Frontal cortex (tissue), 4 donors: ENCODE results near the gene INSIG1. TPM values are rescaled to one million over a fixed set of nuclear protein-coding genes. Genes with fewer than 3 reads are reported as not detected.

ENCODE experiments used
- DNase-seq, 2 donors: peaks; one replicate each; pipeline ENCODE4 v3.0.0; 2012; ENCODE audit warnings: low spot score in 2 of 2
- FAIRE-seq: peaks from 2 replicates; lab custom pipeline; 2012; peaks lifted over from hg19 to GRCh38; lab: Jason Lieb, UNC
- total RNA-seq: library from RNA; depleted of rRNA; stranded (reverse); fragments of >200 nt; gene quantifications from one replicate; pipeline ENCODE4 v1.2.3, GENCODE V29; 2014
- donor health status: control.
- donor health status: control.
- donor health status: control.

Gene INSIG1
- total RNA-seq, 1 donor from 2014 or later, result 105 TPM

- FAIRE-seq (no peak), DNase-seq (peak in 1 of 2 donors; percentile 22)
Observed at GRCh38 chr7:155343150-155343549, 45.5 kb downstream of the INSIG1 start.

- DNase-seq, result peak in 1 of 2 donors; percentile 15
- no peak for FAIRE-seq
Observed at GRCh38 chr7:155343661-155344121, 46.0 kb downstream of the INSIG1 start.

- FAIRE-seq, result no peak
- no peak for DNase-seq
Observed at GRCh38 chr7:155344270-155344617, 46.6 kb downstream of the INSIG1 start.

- no peak for FAIRE-seq
- peak; percentile 90 to 95 for DNase-seq
Observed at GRCh38 chr7:155344618-155345433, 47.1 kb downstream of the INSIG1 start.

GRCh38 chr7:155345490-155345889 lies 47.8 kb downstream of the INSIG1 start:
- peak in 1 of 2 donors; percentile 41 for DNase-seq
- FAIRE-seq, result no peak

GRCh38 chr7:155346285-155346684 lies 48.6 kb downstream of the INSIG1 start:
- DNase-seq (no peak), FAIRE-seq (no peak)

GRCh38 chr7:155348806-155349205 lies 51.1 kb downstream of the INSIG1 start:
- FAIRE-seq (no peak), DNase-seq (peak in 1 of 2 donors; percentile 11)

- no peak for FAIRE-seq
Observed at GRCh38 chr7:155349601-155350331, 52.1 kb downstream of the INSIG1 start.

GRCh38 chr7:155351120-155351870 lies 53.6 kb downstream of the INSIG1 start:
- FAIRE-seq (no peak), DNase-seq (no peak)

More at GRCh38 chr7:155349601-155350331, 52.1 kb downstream of the INSIG1 start:
- DNase-seq, result peak in 1 of 2 donors; percentile 53

- DNase-seq, result no peak
- FAIRE-seq, result no peak
Observed at GRCh38 chr7:155352076-155352752, 54.5 kb downstream of the INSIG1 start.

GRCh38 chr7:155352753-155353115 lies 55.1 kb downstream of the INSIG1 start:
- FAIRE-seq (no peak), DNase-seq (no peak)

GRCh38 chr7:155353256-155353897 lies 55.7 kb downstream of the INSIG1 start:
- no peak for FAIRE-seq
- no peak for DNase-seq

- FAIRE-seq (no peak), DNase-seq (no peak)
Observed at GRCh38 chr7:155354371-155355048, 56.8 kb downstream of the INSIG1 start.

GRCh38 chr7:155355176-155355575 lies 57.5 kb downstream of the INSIG1 start:
- FAIRE-seq (no peak), DNase-seq (no peak)

- DNase-seq (no peak), FAIRE-seq (no peak)
Observed at GRCh38 chr7:155355745-155356144, 58.1 kb downstream of the INSIG1 start.

- DNase-seq (no peak), FAIRE-seq (no peak)
Observed at GRCh38 chr7:155356323-155357105, 58.8 kb downstream of the INSIG1 start.

- no peak for DNase-seq
- FAIRE-seq, result no peak
Observed at GRCh38 chr7:155357573-155358041, 59.9 kb downstream of the INSIG1 start.
